ENCODE measurements around the gene ABCC11.

DNA sequence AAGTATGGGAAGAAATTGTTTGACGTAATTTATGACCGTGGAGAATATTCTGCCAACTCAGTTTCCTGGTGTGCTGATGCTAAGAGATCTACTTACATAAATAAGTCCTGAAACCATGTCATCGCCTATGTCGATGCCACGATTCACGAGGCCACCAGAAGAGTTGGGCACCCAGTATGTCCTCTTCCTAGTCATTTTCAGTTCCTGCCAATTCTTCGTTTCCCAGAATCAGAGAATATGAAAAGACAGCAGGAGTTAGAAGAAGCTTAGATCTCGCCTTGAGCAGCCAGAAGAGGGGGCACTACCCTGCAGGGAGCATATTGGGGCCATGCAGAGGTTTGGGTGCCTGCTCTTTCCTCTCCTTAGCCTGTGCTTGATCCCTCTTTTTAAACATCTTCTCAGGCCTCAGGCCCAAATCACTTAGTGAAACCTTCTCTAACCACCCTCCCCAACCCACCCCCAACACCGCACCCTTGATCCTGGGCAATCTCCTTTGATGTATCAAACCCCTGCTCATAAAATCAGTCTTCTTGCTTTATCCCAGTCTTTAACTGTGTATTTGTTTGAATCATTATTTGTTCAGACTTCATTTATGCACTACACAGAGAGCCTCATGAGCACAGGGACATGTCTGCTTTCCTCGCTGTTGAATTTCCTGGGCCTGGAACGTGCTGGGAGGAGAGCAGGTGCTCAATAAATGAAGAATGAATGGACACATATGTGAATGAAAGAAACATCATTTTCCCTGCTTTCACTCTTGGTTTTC is 15.4 kb downstream of the ABCC11 start:
- TF ChIP-seq POLR2A (IDR thresholded peaks at IDR 0.05; ENCODE audit: low read length) (no peak), GATA1 (IDR thresholded peaks at IDR 0.05; ENCODE audit: low read depth, low read length) (no peak)

Measured in erythroblast (primary cell).